NCI-H1105 treated with DMSO at 0.1 percent for 48 hours (cell line): ENCODE results near the gene KIF22.

Experiments
- DNase-seq: peaks from one replicate; lab custom pipeline; 2025; lab: John Stamatoyannopoulos, UW

Gene KIF22

DNA sequence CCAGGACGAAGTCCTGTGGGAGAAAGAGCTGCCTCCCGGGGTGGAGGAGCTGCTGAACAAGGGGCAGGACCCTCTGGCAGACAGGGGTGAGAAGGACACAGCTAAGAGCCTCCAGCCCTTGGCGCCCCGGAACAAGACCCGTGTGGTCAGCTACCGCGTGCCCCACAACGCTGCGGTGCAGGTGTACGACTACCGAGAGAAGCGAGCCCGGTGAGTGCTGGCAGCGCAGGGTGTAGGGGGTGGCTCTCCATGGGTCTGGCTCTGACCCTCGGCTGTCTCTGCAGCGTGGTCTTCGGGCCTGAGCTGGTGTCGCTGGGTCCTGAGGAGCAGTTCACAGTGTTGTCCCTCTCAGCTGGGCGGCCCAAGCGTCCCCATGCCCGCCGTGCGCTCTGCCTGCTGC is 51.1 kb downstream of the KIF22 start:
- no peak for DNase-seq

- DNase-seq, result no peak
Measured at GRCh38 chr16:29842732-29843346, 52.3 kb downstream of the KIF22 start.

DNA sequence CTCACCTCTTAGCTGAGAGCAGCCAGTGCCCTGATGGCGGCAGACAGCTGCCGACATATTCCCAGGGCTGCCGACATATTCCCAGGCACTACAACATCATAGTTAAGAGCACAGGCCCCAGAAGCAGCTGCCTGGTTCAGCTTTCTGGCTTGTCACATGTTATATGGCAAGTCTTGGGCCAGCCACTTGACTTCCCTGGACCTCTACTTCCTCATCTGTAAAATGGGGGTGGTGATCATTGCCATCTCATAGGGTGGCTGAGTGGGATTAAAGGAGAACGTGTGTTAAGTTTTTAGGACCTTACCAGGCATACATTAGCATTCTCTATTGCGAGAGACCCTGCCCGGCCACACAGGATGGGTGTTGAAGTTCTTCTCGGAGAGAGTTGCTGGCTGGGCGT is 53.4 kb downstream of the KIF22 start:
- DNase-seq, result no peak

DNA sequence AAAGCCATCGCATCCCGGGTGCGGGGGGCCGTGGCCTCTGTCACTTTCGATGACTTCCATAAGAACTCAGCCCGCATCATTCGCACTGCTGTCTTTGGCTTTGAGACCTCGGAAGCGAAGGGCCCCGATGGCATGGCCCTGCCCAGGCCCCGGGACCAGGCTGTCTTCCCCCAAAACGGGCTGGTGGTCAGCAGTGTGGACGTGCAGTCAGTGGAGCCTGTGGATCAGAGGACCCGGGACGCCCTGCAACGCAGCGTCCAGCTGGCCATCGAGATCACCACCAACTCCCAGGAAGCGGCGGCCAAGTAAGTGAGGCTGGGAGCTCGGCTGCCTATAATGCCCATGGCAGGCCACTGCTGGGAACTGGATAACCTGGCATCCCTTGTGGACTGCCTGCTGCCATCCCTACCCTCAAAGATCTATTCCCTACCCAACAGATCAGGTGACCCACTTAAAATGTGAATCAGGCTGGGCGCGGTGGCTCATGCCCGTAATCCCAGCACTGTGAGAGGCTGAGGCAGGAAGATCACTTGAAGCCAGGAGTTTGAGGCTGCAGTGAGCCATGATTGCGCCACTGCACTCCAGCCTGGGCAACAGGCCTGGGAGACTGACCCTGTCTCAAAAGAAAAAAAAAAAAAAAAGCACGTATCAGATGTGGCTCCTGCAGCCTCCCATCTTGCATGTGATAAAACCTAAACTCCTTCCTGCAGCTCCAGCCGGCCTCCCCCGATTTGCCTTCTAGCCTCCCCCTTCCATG is 54.2 kb downstream of the KIF22 start:
- no peak for DNase-seq

- DNase-seq, result no peak
Measured at GRCh38 chr16:29845656-29846055, 55.1 kb downstream of the KIF22 start.

- DNase-seq, result peak; percentile 18
Measured at GRCh38 chr16:29848420-29849297, 58.1 kb downstream of the KIF22 start.

DNA sequence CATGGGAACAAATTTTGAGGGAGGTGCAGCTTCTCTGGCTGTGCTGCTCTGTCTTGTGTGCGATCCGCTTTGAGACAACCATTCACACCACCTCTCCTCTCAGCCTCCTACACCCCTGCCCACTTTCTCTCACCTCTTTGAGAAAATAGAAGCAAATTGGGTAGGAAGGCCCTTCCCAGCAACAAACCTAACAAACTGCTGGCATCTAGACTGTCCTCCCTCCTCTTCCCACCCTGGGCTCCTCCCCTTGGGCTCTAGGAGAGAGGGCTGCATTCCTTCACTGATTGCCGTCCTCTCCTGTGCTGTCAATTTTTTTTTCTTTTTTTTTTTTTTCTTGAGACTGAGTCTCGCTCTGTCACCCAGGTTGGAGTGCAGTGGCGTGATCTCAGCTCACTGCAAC is 59.0 kb downstream of the KIF22 start:
- DNase-seq, result no peak

DNA sequence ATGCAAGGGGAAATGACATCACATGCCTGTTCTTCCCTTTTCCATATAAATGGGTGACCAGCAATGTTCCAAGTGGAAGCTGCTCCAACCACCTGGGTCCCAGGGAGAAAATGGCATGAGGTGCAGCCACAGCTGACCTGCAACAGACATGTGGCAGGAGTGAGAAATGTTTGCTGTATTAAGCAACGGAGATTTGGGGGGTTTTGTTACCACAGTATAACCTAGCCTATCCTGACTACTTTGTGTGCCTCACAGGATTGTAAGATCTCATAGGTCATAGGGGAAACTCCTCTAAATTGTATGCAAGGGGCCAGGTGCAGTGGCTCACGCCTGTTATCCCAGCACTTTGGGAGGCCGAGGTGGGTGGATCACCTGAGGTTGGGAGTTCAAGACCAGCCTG is 60.4 kb downstream of the KIF22 start:
- DNase-seq, result no peak

DNA sequence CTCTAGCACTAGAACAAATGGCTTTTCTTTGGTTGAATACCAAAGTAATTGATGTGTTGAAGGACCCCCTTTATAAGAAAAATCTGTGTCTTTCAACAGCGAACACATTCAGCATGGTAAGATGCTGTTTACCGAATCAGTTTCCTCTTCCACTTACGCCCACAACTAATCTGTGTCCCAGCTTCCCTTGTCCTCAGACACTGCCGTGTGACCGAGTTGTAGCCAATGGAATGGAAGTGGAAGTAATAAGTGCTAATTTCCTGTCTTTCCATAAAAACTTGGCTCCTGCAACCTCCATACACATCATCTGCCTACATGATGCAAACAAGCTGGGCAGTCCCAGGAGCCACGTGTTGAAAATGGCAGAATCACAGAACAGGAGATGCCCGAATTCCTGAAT is 62.1 kb downstream of the KIF22 start:
- no peak for DNase-seq

DNA sequence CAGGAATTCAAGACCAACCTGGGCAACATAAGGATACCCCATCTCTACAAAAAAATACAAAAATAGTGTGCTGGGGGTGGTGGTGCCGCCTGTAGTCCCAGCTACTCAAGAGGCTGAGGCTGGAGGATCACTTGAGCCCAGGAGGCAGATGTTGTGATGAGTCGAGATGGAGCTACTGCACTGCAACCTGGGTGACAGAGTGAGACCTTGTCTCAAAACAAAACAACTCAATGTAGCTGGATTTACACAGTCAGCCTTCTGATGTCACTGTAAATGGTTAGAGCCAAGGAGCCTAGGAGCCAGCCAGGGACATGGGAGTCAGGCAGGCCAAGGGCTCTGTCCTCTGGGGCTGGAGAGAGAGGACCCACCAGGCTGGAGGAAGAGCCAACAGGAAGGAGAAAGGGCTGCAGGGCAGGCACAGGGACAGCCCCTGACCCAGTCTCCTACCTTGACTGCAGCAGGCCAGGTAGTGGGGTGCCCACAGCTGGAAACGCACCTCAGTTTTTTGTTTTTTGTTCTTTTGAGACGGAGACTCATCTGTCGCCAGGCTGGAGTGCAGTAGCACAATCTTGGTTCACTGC is 64.1 kb downstream of the KIF22 start:
- DNase-seq, result no peak
